Prostate gland (tissue), 2 donors: ENCODE data around the gene AP1S1.

Source experiments
- POLR2A ChIP-seq: fragments of 450-650 bp; IDR thresholded peaks from one replicate; pipeline ENCODE4 v1.6.1; 2016; ENCODE audit warnings: antibody characterized with exemption, mild to moderate bottlenecking
- POLR2AphosphoS5 ChIP-seq: sonication (generic); formaldehyde crosslinking; IDR thresholded peaks from one replicate; pipeline ENCODE4 v1.6.1; 2017; ENCODE audit warnings: antibody characterized with exemption
- TF ChIP-seq, protein P1 (sequence below), 4 experiments: fragments of 200-600 bp in 2 of 4; fragments of 450-650 bp in 2 of 4; sonication (generic) in 2 of 4; IDR thresholded peaks; 1 replicate in 3 of 4; 2 replicates in 1 of 4; pipeline ENCODE4 v1.5.1; 2016 to 2019; ENCODE audit warnings: antibody characterized with exemption in 4 of 4, mild to moderate bottlenecking in 2 of 4, moderate library complexity in 2 of 4

- TF ChIP-seq POLR2AphosphoS5: no peak
- TF ChIP-seq, protein P1, sequence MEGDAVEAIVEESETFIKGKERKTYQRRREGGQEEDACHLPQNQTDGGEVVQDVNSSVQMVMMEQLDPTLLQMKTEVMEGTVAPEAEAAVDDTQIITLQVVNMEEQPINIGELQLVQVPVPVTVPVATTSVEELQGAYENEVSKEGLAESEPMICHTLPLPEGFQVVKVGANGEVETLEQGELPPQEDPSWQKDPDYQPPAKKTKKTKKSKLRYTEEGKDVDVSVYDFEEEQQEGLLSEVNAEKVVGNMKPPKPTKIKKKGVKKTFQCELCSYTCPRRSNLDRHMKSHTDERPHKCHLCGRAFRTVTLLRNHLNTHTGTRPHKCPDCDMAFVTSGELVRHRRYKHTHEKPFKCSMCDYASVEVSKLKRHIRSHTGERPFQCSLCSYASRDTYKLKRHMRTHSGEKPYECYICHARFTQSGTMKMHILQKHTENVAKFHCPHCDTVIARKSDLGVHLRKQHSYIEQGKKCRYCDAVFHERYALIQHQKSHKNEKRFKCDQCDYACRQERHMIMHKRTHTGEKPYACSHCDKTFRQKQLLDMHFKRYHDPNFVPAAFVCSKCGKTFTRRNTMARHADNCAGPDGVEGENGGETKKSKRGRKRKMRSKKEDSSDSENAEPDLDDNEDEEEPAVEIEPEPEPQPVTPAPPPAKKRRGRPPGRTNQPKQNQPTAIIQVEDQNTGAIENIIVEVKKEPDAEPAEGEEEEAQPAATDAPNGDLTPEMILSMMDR (IDR thresholded peaks at IDR 0.05): no peak
- TF ChIP-seq POLR2A: no peak
These were observed 39.8 kb upstream of the AP1S1 start for GRCh38 chr7:101114492-101114891.
